Activated naive CD4-positive, alpha-beta T cell treated with Interleukin-2 at 50 U/mL for 16 hours (primary cell): ENCODE measurements around the gene BRIP1.
"Not testable (repeated sequence)": the region's sequence is repeated elsewhere in the genome, so short reads cannot be mapped to it uniquely, and the experiment has no call there.

Experiments used
- DNase-seq: peaks from one replicate; pipeline ENCODE4 v3.0.0-alpha.2; 2020

The BRIP1 gene

DNA sequence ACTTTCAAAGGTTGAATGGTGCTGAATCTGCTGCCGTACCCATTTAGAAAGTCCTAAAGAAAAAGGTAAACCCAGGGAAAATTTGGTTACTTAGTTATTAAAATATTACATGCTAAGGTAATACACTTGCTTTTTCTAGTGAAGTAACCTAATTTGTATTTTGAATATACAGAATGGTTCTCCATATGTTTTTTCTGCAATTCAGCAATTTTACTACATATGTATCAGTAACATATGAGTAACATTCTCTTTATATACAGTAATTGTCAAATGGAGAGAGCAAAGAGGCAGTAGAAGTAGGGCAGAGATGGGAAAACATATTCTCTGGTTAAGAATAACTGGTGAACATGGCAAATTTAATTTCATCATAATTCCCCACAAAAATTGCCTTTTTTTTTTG lies 177.2 kb downstream of the BRIP1 start:
- DNase-seq, result no peak

DNA sequence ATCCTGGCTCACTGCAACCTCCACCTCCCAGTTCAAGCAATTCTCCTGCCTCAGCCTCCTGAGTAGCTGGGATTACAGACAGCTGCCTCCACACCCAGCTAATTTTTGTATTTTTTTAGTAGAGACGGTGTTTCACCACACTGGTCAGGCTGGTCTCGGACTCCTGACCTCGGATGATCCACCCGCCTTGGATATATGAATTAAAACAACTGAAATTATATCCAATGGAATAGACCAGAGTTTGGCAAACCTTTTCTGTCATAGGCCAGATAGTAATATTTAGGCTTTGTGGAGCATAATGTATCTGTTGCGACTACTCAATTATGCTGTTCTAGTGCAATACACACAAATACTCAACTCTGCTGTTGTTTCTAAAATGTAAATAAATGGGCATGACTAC lies 178.5 kb downstream of the BRIP1 start:
- no peak for DNase-seq

DNA sequence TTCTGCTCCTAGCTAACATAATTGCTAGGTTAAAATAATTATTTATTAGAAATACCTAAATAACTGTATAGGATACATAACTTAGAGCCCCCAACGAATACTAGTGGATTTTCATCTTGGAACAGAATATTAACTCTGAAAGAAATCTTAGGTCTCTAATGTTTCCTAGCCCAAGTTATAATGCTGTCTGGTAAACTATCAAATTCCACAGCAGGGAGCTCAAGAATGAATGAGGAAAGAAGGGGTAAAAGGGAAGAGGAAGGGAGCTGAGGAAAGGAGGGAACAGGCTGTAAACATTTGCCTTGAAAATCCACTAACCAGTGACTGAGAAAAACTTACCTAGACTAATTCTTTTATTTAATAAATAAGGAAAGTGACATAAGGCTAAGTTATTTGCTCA lies 179.2 kb downstream of the BRIP1 start:
- DNase-seq, result no peak

DNA sequence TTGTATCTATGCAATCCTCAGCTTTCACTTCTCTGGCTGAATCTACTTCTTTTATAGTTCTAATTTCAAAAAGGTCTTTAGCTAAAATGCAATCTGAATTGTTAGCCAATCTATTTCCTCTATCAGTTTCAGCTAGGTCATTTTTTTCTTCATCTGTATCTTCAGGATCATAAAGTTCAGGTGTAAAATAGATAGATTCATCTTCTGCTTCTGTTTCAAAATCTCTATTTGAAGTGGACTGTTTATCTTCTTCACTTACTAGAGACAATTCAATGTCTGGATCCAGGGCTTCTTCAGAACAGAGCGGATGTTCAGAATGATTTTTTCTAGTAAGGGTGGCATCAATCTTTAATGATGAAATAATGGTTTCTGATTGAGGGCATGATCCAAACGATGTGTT lies 179.9 kb downstream of the BRIP1 start:
- DNase-seq, result no peak

DNA sequence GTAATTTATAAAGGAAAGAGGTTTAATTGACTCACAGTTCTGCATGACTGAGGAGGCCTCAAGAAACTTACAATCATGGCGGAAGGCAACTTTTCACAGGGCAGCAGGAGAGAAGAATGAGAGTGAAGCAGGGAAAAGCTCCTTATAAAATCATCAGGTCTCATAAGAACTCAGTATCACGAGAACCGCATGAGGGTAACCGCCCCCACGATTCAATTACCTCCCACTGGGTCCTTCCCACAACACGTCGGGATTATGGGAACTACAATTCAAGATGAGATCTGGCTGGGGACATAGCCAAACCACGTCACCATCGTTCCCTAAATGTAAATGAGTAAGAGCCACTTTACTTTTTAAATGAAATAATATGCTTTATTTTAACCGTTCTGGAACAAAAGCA lies 182.4 kb downstream of the BRIP1 start:
- no peak for DNase-seq

DNA sequence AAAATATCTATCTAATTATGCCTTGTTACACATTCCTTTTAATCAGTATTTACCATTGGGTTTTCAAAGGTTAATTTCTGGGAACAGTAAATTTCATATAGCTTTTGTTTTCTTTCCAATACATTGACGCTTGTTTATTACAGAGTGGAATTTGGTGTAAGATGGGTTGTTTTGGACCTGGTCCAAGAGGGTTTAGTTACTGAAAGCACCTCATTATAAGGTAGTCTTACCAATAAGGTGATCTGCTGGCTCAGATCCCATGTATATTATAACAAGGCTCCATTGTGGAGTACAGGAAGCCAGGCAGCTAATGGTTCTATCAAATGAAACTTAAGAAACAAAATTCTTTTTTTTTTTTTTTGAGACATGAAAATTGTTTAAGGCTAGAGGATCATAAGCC lies 185.0 kb downstream of the BRIP1 start:
- no peak for DNase-seq

DNA sequence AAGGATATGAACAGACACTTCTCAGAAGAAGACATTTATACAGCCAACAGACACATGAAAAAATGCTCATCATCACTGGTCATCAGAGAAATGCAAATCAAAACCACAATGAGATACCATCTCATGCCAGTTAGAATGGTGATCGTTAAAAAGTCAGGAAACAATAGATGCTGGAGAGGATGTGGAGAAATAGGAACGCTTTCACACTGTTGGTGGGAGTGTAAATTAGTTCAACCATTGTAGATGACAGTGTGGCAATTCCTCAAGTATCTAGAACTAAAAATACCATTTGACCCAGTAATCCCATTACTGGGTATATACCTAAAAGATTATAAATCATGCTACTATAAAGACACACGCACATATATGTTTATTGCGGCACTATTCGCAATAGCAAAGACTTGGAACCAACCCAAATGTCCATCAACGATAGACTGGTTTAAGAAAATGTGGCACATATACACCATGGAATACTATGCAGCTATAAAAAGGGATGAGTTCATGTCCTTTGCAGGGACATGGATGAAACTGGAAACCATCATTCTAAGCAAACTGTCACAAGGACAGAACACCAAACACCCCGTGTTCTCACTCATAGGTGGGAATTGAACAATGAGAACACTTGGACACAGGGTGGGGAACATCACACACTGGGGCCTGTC lies 186.0 kb downstream of the BRIP1 start:
- DNase-seq, result not testable (repeated sequence)

DNA sequence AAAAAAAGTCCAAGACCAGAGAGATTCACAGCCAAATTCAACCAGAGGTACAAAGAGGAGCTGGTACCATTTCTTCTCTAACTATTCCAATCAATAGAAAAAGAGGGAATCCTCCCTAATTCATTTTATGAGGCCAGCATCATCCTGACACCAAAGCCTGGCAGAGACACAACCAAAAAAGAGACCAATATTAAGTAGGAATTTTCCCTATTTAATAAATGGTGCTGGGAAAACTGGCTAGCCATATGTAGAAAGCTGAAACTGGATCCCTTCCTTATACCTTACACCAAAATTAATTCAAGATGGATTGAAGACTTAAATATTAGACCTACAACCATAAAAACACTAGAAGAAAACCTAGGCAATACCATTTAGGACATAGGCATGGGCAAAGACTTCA lies 186.8 kb downstream of the BRIP1 start:
- not testable (repeated sequence) for DNase-seq

DNA sequence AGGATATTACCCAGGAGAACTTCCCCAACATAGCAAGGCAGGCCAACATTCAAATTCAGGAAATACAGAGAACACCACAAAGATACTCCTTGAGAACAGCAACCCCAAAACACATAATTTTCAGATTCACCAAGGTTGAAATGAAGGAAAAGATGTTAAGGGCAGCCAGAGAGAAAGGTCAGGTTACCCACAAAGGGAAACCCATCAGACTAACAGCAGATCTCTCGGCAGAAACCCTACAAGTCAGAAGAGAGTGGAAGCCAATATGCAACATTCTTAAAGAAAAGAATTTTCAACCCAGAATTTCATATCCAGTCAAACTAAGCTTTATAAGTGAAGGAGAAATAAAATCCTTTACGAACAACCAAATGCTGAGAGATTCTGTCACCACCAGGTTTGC lies 188.7 kb downstream of the BRIP1 start:
- not testable (repeated sequence) for DNase-seq

DNA sequence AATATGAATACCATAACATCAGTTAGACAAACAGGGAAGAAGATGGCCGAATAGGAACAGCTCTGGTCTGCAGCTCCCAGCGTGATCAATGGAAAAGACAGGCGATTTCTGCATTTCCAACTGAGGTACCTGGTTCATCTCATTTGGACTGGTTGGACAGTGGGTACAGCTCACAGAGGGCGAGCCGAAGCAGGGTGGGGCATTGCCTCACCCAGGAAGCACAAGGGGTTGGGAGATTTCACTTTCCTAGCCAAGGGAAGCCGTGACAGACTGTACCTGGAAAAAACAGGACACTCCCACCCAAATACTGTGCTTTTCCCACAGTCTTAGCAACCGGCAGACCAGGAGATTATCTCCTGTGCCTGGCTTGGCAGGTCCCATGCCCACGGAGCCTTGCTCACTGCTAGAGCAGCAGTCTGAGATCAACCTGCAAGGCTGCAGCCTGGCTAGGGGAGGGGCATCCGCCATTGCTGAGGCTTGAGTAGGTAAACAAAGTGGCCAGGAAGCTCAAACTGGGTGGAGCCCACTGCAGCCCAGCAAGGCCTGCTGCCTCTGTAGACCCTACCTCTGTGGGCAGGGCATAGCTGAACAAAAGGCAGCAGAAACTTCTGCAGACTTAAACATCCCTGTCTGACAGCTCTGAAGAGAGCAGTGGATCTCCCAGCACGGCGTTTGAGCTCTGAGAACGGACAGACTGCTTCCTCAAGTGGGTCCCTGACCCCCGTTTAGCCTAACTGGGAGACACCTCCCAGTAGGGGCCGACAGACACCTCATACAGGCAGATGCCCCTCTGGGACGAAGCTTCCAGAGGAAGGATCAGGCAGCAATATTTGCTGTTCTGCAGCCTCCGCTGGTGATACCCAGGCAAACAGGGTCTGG lies 190.1 kb downstream of the BRIP1 start:
- not testable (repeated sequence) for DNase-seq

DNA sequence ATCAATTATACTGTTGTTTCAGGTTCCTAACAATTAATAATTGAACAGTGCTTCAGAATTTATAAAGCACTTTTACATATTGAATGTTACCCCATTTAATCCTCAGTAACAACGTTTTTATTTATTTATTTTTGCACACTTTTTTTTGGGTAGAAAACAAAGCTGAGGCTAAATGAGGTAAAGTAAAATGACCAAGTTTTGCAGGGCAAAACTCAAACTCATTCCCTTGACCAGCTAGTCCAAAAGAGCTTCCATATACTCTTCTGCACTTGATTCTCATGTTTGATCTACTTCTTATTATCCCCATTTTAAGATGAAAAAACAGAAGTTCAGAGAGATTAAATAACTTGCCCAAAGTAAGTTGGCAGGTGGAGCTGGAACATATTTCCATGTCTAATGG lies 191.2 kb downstream of the BRIP1 start:
- no peak for DNase-seq

DNA sequence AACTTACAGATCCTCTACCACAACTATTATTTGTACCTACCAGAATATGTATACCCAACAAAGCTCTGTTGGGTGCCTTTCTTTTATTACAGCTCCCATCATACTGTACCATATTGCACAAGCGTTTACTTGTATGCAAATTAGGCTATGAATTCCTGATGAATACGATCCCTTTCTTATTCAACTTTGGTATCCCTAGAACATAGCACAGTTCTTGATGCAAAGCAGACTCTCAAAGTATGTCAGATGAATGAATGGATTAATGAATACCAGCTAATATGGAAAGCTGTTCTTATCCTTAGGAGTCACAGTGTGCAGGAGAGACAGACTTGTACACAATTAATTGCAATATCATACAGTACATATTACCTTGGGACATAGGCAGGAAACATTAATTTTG lies 192.6 kb downstream of the BRIP1 start:
- DNase-seq, result no peak

DNA sequence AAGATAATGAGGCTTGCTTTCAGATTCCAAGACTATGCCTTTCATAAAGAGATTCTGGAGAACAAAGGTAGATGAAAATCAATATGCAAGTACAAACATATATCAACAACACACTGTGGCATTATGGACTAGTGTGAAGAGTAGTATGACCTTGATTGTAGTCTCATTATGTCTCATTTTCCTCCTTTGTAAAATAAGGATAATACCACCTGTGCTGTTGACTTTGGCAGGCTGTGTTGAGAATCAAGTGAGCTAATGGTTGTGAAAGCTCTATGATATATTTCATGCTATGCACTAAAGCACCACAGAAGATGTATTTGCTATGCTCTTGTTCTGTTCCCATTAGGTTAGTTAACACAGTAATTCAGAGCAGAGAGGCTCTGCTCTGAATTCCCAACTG lies 193.8 kb downstream of the BRIP1 start:
- DNase-seq, result no peak

DNA sequence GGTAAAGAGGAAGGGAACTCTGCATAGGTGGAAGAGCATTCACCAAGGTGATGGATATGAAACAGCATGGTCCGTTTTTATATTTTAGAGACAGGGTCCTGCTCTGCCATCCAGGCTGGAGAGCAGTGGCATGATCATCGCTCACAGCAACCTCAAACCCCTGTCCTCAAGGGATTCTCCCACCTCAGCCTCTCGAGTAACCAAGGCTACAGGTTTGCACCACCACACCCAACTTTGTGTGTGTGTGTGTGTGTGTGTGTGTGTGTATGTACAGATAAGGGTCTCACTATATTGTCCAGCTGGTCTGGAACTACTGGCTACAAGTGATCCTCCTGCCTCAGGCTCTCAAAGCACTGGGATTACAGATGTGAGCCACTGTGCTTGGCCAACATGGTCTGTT lies 194.8 kb downstream of the BRIP1 start:
- DNase-seq, result no peak

DNA sequence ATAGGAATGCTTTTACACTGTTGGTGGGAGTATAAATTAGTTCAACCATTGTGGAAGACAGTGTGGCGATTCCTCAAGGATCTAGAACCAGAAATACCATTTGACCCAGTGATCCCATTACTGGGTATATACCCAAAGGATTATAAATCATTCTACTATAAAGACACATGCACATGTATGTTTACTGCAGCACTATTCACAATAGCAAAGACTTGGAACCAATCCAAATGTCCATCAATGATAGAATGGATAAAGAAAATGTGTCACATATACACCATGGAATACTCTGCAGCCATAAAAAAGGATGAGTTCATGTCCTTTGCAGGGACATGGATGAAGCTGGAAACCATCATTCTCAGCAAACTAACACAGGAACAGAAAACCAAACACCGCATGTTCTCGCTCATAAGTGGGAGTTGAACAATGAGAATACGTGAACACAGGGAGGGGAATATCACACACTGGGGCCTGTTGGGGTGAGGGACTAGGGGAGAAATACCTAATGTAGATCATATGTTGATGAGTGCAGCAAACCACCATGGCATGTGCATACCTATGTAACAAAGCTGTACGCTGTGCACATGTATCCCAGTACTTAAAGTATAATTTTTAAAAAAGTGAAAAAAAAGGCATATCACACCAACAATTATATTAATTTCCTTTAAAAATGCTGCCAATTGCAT lies 196.8 kb downstream of the BRIP1 start:
- not testable (repeated sequence) for DNase-seq

DNA sequence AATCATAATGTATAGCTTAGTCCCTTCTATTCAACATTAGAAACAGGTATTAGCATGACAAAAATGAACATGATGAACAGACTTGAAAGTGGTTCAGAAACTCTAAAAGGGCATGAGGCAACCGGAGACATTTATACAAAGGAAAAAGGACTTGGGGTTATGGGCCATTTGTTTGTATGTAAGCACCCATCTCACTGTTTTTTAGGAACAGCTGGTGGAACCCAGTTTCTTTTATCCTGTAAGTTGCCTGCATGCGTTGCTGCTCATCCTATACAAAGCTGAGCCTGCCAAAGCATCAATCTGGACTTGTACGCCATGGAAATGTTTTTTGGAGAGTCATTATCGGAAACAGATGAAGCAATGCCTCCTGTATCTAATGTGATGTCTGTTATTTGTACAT lies 200.0 kb downstream of the BRIP1 start:
- no peak for DNase-seq

DNA sequence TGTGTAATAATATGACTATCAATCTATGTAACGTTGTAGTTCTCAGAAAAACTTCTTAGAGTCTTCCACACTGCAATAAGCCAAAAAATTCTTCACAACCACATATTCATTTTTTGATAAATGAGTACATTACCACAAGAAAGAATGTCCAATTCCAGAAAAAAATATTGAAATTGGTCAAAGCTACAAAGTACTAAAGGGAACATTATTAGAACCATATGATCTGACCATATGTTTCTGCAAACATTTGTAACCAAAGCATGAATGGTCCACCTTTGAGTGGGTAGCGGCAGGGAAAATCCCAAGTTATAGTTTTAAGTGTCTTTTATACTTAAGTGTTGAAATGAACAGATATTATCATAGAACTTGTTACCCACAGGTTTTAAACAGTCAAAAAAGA lies 200.6 kb downstream of the BRIP1 start:
- no peak for DNase-seq

DNA sequence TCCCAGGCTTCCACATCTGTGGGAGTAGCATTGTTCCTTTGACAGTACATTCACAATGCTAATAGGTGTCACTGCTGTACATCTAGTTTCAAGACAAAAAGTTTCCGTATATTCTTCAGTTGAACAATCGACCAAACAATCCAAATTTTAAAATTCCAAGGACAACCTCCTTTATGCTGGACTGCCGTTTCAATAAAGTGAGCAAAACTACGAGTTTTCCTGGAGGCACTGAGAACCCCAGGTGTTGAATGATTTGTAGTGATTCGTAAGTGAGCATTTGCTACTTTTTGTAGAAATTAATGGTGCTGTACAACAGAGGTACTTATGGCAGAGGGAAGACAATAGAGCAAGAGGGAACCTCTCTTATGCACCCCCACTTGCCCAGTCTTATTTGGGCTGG lies 201.1 kb downstream of the BRIP1 start:
- DNase-seq, result no peak

DNA sequence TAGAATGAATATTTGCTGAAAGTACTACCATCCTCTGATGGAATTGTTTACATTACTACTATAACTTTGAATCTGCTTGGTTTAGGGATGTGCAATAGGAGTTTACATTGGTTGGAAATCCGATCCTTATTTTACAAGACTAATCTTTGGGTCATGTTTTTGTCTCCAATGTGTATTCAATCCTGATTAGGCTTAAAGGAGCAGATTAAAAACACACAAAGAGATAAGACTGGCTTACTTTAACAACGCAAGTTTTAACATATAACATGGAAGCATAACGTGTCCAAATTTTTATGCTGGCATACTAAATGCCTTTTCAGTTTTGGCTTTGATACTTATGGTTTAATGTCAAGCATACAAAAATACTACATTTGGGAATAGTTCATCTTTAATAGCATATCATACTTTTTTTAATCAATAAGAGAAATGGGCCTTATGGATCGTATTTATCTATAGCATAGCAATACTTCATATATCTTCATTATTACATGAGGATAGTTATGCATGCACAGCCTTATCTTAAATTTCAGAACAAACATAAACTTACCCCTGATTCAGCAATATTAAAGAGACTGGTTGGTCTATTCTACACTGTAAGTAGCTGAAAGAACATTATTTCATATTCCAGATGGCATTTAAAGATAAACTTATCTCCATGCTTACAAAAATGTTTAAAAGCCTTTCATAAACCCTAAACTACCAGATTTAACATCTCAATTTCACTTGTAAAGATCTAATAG lies 202.4 kb downstream of the BRIP1 start:
- no peak for DNase-seq

DNA sequence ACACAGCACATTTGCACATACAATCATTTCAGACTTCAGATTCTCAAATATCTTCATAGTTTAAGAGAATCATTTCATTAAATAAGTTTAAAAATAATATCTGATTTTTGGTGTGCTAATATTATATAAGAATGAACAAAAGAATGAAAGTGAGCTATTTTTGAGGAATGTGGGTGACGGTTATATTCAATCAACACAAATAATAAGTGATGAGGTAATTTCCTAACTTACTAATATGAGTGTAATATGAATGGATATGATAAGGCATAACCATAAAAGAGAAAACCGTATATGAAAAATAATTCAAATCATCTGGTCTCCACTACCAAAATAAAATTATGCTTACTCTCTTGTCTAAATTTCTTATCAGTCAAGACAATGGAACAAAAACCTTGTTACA lies 203.9 kb downstream of the BRIP1 start:
- DNase-seq, result no peak

DNA sequence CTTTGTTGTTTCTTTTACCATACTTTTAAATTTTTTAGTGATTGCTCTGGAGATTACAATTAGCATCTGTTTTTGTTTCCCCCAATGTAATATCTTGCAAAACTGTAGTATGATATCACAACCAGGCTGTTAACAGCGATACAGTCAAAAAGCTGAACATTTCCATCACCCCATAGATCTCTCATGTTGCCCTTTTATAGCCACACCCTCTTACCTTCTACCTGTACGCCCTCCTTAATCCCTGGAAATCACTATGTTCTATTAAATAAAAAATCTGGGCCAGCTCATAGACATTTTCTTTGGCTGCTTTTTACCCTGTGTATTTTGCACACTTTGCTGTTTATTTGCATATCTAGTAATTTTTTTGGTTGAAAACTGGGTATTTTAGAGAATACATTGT lies 205.1 kb downstream of the BRIP1 start:
- no peak for DNase-seq

DNA sequence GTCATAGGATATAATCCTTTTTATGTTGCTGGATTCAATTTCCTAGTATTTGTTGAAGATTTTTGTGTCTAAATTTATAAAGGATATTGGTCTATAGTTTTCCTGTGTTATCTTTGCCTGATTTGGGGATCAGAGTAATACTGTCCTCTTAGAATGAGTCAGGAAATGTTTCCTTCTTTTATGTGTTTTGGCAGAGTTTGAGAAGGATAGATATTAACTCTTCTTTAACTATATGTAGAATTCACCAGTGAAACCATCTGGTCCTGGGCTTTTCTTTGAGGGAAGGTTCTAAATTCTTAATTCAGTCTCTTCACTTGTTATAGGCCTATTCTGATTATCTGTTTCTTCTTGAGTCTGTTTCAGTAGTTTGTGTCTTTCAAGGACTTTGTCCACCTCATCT lies 206.0 kb downstream of the BRIP1 start:
- DNase-seq, result no peak

DNA sequence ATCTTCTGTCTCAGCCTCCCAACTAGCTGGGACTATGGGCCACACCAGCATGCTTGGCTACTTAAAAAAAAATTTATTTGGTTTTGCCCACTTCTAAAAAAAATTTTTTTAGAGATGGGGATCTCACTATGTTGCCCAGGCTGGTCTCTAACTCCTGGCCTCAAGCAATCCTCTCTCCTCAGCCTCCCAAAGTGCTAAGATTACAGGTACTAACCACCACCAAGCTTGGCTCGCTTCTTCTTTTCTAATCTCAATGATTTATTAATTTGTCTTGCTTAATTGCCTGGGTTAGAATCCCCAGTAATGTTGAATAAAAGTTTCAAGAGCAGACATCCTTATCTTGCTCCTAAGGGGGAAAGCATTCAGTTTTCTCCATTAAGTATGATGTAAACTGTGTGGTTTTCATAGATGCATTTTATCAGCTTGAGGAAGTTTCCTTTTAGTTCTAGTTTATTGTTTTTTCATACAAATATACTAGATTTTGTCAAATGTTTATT lies 206.6 kb downstream of the BRIP1 start:
- DNase-seq, result no peak
